ENCODE data around the gene LTBP1.
"Not testable (repeated sequence)": the region's sequence is repeated elsewhere in the genome, so short reads cannot be mapped to it uniquely, and the experiment has no call there.

Gene LTBP1

DNA sequence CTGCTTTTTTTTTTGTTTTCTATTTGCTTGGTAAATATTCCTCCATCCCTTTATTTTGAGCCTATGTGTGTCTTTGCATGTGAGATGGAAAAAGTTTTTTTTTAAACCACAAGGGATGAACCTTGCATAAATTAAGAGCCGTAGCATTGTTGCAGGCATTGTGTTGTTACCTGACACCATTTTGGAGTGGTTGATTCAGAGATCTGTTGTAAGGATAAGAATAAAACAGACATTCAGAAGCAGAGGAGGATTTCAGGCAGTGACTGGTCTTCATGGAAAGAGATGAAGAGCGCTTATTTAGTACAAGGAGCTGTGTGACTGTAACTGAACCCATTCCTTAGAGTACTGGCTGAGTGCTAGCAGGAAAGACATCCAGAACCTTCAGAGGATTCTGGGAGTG, 101.2 kb downstream of the LTBP1 start:
- peak; percentile 58 for DNase-seq (ENCODE audit: low read depth)

DNA sequence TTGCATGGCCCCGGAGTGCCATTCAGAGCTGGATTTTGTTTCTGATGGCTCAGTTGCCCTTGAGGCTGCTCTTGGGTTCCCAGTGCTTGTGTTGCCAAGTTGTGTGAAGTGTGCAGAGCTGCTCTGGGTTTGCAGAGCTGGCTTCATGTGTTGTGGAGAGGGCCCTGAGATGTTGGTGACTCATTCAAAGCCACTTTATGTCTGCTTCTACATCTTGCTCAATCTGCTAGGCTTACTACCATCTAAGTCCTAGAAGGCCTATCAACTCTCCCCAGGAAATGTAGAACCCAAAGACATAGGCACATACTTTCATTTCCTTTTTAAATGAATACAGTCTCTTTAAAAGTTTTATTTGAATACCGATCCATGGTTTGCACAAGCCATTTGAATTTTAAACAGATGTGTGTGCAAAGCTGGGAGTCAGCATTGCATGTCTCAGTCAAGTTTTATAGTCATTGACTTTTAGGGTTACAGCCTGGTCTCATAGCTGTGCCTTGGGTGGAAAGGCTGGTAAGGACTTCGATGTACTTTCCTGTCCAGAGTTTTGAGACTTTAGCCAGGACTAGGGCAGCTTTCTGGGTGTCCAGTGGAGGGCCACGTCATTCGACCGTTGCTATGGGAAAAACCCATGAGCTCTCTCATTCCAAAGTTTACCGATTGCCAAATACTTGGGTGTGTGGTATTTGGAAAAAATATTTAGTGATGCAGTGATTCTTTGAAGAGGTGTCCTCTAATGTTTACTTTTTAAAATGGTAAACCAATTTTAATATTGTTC, 105.0 kb downstream of the LTBP1 start:
- DNase-seq (ENCODE audit: low read depth) = peak; percentile 90

DNA sequence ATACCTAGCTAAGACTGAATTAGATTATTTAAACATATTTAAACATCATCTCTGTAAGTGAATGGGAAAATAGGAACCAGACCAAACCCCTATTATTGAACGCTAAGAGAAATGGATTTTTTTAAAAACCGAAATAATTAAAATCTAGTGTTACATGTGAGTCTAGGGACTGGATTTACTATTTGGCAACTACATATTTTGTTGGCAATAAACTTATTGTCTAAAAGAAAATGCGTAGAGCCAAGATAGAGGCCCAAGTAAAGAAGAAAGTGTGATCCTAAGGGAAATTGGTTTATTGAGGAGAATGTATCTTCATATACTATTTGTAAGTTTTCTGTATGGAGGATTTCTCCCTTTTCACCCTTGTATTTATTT, 105.6 kb downstream of the LTBP1 start:
- no peak for DNase-seq (ENCODE audit: low read depth)

DNA sequence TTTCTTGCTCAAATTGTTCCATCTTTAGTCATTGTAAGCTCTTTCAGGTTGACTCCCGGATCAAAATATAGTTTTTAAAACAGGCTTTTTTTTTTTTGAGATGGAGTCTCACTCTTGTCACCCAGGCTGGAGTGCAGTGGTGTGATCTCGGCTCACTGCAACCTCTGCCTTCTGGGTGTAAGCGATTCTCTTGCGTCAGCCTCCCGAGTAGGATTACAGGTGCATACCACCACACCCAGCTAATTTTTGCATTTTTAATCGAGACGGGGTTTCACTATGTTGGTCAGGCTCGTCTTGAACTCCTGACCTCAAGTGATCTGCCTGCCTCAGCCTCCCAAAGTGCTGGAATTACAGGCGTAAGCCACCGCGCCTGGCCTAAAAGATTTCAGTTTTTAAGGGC, 106.0 kb downstream of the LTBP1 start:
- DNase-seq (ENCODE audit: low read depth) = not testable (repeated sequence)

DNA sequence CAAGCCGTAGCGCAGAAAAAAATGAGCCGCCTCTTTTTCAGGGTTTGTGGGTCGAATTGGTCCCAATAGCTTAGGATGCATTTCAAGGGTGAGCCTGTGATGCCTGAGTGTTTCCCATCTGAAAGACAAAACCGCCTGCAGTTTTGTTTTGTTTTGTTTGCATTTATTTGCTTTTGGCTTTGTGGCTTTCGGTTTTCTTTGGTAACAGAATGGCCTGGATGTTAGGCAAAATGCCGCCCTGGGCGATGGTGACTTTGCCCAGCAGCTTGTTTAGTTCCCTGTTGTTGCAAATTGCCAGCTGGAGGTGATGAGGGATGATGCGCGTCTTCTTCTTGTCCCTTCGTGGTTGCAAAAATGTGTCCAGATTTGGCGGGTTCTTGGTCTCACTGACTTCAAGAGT, 109.4 kb downstream of the LTBP1 start:
- DNase-seq (ENCODE audit: low read depth) = no peak

DNA sequence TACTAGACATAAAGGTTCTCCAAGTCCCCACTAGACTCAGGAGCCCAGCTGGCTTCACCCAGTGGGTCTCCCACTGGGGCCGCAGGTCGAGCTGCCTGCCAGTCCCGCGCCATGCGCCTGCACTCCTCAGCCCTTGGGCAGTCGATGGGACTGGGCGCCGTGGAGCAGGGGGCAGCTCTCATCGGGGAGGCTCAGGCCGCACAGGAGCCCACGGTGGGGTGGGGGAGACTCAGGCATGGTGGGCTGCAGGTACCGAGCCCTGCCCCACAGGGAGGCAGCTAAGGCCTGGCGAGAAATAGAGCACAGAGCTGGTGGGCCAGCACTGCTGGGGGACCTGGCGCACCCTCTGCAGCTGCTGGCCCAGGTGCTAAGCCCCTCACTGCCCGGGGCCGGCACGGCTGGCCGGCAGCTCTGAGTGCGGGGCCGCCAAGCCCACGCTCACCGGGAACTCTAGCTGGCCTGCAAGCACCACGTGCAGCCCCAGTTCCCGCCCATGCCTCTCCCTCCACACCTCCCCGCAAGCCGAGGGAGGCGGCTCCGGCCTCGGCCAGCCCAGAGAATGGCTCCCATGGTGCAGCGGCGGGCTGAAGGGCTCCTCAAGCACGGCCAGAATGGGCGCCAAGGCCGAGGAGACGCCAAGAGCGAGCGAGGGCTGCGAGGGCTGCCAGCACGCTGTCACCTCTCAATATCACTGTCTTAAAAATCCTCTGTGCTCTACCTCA, 110.7 kb downstream of the LTBP1 start:
- DNase-seq (ENCODE audit: low read depth) = not testable (repeated sequence)

DNA sequence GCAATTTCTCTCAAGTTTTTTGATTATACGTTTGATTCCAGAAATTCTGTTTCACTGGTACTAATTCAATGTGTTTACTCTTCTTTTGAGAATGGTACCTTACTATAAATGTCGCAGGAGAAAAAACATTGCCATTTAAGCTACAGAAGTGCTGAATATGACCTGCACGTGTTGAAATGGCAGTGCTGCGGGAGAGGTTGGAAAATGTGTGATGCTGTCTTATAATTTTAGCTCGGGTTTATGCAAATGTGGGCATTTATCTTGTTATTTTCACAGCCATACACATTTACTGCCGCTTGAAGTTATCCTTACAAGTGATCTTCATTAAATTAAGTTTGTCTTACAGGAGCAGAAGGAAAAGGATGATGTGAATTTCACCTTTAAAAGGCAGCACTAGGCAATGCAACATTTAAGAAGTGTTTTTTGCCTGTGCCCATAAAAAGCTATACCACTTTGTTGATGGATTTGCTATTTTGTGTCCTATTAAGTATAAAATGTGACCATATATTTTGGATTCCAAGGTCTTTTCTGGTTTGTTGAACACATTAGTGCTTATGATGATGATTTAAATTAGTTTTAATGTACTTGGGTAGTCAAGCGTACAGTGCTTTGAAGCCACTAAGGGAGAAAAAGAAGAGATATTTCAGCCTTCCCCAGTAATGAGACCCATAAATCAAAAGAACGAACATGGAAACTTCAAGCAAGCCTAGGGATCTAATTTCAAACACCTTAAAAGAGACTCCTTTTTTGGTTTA, 112.1 kb downstream of the LTBP1 start:
- DNase-seq (ENCODE audit: low read depth) = no peak

DNA sequence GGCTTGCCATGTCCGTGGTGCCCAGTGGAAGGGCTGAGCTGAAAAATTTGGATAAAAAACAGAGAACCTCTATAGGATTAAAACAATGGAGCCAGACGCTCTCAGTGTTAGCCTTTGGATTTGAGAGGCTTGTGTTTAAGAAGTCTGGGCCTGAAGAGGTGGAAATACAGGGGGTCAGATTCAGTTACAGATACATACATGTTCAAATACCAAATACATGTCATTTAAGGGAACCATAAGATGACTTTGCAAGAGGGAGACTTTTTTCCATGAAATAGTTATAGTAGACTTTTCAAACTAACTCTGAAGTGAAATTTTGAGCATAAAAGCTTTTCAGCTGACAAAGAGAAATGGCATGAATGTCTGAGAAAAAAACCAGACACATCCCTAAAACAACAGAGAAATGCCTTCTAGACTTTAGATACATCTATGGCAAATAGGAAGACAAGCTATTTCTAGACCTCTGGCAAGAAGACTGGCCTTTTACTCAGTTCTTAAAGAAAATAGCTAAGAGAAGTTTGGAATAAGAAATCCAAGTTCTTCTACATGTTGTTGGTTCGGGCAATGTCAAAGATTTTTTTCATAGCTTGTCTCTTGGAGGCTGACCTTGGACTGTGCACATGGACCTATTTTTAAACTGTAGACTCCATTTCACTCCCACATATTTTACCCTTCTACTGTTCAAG, 112.9 kb downstream of the LTBP1 start:
- DNase-seq (ENCODE audit: low read depth) = no peak

DNA sequence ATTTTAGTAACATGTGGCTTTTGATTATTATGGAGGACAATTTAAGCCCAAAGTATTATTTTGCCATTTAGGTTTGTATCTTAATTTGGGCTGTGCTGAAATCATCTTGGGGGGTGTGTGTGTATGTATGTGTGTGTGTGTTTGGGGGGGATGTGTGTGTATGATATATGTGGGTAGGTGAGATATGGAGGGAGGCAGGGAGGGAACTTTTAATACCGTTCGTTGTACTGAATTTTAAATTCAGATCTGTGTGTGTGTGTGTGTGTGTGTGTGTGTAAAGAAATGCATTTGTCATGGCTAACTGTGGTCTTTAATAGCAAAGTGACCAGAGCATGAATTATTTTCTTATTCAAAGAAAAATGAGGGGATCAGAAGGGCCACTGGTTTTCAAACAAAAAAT, 113.7 kb downstream of the LTBP1 start:
- DNase-seq (ENCODE audit: low read depth) = no peak

DNA sequence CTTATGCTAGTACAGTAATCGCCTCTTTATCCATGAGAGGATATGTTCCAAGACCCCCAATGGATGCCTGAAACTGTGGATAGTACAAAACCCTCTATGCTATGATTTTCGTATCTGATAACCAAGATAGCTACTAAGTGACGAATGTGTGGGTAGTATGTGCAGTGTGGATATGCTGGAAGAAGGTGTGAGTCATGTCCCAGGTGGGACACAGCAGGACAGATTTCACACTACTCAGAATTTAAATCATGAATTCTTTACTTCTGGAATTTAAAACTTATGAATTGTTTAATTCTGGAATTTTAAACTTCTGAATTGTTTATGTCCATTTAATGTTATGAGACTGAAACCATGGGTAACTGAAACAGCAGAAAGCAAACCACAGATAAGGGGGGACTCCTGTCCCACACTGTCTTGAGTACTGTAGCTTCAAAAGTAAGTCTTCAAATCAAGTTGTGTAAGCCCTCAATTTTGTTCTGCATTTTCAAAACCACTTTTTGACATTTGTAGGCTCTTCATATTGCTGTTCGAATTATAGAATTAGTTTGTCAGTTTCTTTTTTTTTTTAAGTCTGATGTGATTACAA, 116.0 kb downstream of the LTBP1 start:
- DNase-seq (ENCODE audit: low read depth) = no peak

DNA sequence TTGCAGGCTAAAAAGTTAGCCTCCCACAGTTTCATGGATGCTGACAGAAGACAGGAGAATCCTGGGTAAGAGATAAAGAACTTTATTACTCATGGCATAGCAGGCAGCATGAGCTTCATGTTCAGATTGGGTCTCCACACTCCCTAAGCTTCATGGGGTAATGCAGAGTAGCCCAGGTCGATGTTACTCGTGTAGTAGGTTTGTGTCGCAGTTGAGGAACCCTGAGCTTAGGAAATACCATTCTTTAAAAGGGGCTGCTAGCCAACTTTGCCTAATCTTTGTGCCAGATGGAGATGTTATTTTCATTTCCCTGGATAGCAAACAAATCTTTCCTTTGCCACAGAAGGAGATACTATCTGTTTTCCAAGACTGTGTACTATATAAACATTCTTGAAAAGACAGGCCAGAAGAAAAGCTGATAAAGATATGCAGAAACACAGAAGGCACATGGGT, 117.6 kb downstream of the LTBP1 start:
- DNase-seq (ENCODE audit: low read depth) = no peak

DNA sequence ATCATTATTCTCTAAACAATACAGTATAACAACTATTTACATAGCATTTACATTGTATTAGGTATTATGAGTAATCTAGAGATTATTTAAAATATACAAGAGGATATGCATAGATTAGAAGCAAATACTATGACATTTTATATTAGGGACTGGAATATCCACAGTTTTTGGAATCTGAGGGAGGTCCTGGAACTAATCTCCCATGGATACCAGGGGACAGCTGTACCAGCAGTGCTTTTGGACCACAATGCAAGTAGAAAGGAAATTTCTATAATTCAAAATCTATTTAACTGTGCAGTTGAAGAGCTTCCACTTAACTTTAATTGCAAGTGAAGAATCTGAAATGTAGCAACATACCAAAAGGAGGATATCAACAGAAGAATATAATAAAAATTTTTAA, 120.8 kb downstream of the LTBP1 start:
- DNase-seq (ENCODE audit: low read depth) = no peak

DNA sequence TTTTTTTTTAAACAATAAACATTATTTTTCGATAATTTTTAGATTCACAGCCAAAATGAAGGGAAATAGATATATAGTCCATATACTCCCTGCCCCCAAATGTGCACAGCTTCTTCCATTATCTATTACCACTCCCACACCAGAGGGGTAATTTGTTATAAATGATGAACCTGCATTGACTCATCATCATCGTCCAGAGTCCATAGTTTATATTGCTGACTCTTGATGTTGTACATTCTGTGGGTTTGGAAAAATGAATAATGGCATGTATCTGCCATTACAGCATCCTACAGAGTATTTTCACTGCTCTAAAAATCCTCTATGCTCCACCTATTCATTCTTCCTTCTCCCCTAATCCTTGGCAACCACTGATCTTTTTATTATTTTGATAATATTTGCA, 121.5 kb downstream of the LTBP1 start:
- DNase-seq (ENCODE audit: low read depth) = no peak

DNA sequence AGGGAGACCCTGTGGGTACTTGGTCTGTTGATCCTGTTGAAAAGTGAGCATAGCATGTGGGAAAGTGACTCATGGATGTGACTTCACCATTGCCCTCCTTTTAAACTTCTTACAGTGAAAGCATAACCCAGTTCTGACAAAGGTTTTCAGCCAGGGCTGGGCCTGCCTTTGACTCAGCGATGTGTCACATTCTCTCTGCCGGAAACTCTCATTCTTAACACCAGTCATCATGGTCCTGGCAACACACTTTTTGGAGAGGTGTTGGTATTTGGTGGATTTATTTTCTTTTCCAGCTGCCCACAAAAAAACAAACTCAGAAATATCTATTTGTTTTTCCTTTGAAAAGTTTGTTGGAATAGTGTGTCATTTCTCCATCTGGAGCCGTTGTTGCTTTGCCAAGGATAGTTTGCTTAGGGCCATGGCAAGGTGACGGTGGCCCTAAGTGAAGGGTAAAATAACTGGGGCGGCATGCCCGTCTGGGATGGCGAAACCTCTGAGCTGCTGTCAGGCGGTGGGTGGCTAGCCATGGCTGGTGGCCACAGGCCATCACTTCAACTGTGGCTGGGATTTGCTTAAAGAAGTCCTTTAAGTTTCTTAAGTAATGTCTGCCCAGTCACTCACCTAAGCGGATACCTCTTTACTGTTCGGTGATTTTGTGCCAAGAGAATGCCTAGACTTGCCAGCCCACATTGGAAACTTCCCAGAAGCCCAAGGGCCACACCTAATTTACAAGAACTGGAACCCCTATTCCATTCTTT, 123.3 kb downstream of the LTBP1 start:
- DNase-seq (ENCODE audit: low read depth) = peak; percentile 96

DNA sequence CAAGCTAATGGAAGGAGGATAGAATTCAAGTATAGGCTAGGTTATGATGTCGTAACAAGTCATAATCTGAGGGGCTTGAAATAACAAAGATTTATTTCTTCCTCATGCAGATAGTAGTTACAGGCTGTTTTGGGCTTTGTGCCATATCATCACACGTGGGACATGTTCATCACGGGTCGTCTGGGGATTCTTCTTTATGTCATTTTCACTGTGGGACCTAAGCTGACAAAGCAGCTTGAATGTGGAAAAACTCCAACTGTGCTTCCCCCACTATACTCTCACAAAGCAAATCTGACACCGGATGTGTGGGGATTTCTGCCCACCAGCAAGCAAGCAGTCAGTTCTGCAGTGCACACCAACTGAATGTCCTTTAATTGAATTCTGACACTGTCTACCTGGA, 124.8 kb downstream of the LTBP1 start:
- DNase-seq (ENCODE audit: low read depth) = no peak

DNA sequence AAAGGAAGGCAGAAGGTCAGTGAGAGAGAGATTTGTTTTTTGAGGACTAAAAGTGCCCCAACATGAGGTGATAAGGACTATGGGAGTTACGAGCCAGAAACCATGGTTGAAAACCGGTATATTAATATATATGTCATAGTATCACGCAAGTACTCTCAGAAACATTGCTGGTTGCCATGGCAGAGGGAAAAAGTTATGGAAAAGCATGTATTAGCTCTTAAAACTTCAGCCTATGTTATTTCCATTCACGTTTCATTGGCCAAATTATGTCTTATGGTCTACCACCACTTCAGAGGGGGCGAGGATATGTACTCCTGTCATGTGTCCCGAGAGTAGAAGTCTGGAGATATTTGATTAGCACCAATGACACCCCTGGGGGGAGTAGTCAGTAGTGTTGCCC, 125.9 kb downstream of the LTBP1 start:
- DNase-seq (ENCODE audit: low read depth) = no peak

DNA sequence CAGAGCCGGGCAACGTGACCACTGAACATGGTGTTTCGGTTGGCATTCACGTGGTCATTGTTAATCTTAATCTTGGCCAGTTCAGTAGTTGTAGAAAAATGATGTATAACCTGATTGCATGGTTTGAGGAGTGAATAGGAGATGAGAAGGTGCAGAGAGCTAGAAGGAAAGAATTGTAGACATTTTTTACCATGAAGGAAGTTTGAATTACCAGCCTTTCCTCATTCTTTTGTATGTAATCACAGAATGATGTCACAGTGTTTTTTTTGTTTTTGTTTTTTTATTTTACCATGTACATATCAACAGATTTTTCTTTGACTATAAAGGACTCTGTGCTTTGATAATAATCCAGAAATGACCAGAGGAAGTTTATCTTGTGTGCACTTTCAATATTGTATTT, 126.3 kb downstream of the LTBP1 start:
- DNase-seq (ENCODE audit: low read depth) = no peak

DNA sequence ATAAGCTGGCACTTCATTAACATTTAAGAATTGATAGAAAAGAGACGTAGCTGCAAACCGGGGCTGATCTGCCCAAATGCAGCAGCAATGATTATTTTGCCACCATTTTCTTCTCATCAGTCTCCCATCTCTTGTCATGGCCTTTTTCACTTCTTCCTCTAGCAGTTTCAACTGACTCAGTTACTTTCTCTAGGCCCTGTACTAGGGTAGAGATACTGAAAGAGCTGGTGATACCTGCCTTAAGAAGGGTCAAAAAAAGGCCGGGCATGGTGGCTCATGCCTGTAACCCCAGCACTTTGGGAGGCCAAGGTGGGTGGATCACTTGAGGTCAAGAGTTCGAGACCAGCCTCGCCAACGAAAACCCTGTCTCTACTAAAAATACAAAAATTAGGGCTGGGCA, 127.4 kb downstream of the LTBP1 start:
- no peak for DNase-seq (ENCODE audit: low read depth)

DNA sequence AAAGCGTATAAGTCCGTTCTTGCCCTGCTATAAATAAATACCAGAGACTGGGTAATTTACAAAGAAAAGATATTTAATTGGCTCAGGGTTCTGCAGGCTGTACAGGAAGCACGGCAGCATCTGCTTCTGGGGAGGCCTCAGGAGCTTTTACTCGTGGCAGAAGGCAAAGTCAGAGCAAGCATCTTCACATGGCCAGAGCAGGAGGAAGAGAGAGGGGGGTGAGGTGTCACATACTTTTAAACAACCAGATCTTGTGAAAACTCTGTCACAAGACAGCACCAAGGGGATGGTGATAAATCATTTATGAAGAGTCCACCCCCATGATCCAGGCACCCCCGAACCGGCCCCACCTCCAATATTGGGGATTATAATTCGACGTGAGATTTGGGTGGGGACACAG, 130.6 kb downstream of the LTBP1 start:
- DNase-seq (ENCODE audit: low read depth) = no peak

DNA sequence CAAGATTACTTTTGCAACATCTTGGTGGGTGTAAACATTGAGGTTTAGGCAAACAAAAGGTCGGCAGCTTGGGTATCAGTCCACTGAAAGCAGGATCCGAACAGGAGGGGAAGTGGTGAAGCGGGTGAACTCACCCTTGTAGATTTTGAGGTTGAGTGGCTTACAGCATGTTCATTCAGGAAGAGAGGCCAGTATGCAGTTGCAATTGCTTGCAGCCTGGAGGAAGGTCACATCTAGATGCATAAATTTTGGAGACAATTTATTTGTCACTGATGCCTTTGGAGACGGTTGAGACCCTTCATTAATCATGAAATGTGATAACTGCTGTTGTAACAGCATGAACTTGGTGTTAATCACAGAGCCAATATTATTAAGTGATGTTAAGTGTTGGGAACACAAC, 131.1 kb downstream of the LTBP1 start:
- no peak for DNase-seq (ENCODE audit: low read depth)

DNA sequence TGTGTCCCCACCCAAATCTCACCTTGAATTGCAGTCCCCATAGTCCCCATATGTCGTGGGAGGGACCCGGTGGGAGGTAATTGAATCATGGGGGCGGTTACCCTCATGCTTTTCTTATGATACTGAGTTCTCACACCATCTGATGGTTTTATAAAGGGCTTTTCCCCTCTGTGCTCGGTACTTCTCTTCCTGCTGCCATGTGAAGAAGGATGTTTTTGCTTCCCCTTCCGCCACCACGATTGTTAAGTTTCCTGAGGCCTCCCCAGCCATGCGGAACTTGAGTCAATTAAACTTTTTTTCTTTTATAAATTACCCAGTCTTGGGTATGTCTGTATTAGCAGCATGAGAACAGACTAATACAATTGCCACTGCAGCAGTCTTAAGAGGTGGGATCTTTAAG, 134.9 kb downstream of the LTBP1 start:
- no peak for DNase-seq (ENCODE audit: low read depth)
